ENCODE measurements around the gene PDPR.
"Not testable (repeated sequence)": the region's sequence is repeated elsewhere in the genome, so short reads cannot be mapped to it uniquely, and the experiment has no call there.

PDPR gene

DNA sequence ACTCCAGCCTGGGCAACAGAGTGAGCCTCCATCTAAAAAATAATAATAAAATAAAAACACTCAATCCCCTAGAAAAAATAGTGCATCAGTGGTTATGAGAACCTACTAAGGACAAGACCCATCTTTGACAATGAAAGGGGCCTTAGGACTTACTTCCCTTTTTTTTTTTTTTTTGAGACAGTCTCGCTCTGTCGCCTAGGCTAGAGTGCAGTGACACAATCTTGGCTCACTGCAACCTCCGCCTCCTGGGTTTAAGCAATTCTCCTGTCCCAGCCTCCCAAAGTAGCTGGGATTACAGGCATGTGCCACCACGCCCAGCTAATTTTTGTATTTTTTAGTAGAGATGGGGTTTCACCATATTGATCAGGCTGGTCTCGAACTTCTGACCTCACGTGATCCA is 2.0 kb upstream of the PDPR start:
- H3K36me3 Mint-ChIP-seq (ENCODE audit: low read depth); DNase-seq; H3K27ac Mint-ChIP-seq; H3K4me3 Mint-ChIP-seq; ATAC-seq; H3K9me3 Mint-ChIP-seq; H3K27me3 Mint-ChIP-seq: not testable (repeated sequence)
- H3K4me1 Mint-ChIP-seq: peaks cover 14% of the 10 kb centered on the region

DNA sequence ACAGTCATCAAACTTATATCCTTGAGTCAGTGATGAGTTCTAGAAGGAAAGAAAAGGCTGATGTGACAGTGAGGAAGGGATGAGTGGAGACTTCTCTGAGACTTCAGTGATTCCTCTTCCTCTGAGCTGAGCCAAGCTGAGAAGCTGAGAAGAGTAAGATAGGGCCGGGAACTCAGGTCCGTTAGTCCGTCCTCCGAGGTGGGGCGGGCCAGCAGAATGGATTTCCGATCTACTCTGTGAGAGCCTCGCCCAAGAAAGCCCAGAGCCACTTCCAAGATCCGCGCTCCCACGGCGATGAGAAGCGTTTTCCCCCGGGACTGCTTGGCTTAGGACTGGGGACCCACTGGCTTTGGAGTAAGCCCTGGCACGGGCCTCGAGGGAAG is 542 bp upstream of the PDPR start:
- peak overlapping the region; percentile 92 for H3K4me3 Mint-ChIP-seq
- peak; percentile 10 for ATAC-seq
- not testable (repeated sequence) for DNase-seq; H3K36me3 Mint-ChIP-seq (ENCODE audit: low read depth); H3K27me3 Mint-ChIP-seq; H3K9me3 Mint-ChIP-seq
- peak overlapping the region; percentile 69 for H3K27ac Mint-ChIP-seq
- peaks cover 26% of the 10 kb centered on the region for H3K4me1 Mint-ChIP-seq

DNA sequence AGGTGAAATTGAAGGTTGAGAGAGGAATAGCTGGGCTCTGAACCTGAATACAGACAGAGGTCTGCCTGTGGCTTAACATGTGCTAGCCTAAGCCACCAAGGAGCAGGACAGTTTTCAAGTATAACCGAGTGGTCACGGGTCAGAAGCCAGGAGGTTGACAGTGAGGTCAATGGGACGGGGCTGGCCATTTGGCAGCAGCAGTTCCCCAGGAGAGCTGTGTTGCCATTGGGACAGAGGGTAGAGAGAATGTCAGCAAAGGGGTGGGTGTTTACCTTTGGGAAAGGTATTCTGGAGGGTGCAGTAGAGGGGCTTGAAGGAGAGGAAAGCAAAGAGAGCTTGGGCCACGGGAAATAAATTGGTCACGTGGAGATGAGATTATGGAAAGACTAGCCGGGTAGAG is 4.2 kb downstream of the PDPR start:
- not testable (repeated sequence) for ATAC-seq; DNase-seq; H3K9me3 Mint-ChIP-seq; H3K36me3 Mint-ChIP-seq (ENCODE audit: low read depth); H3K4me3 Mint-ChIP-seq; H3K27me3 Mint-ChIP-seq; H3K27ac Mint-ChIP-seq
- peaks cover 27% of the 10 kb centered on the region for H3K4me1 Mint-ChIP-seq

DNA sequence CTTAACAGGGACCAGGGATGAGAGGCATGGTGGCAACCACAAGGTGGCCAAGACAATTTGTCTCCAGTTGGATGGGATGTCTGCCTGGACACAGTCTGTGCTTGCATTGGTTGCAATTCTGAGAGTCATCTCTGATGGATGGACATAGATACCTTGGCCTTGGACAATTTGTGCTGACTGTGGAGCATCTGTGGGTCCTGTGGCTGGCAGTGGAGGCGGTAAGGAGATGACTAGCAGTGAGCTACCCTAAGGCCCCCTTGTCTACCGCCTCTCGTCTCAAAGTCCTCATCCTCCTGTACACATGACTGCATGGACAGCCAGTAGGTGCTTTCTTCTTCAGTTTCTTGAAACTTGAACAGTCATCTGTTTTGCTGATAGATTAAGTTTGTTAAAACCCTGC is 4.6 kb downstream of the PDPR start:
- H3K4me1 Mint-ChIP-seq: peaks cover 25% of the 10 kb centered on the region
- ATAC-seq, H3K9me3 Mint-ChIP-seq, DNase-seq, H3K27me3 Mint-ChIP-seq, H3K27ac Mint-ChIP-seq, H3K4me3 Mint-ChIP-seq: not testable (repeated sequence)
- H3K36me3 Mint-ChIP-seq (ENCODE audit: low read depth): peaks cover 13% of the 10 kb centered on the region

DNA sequence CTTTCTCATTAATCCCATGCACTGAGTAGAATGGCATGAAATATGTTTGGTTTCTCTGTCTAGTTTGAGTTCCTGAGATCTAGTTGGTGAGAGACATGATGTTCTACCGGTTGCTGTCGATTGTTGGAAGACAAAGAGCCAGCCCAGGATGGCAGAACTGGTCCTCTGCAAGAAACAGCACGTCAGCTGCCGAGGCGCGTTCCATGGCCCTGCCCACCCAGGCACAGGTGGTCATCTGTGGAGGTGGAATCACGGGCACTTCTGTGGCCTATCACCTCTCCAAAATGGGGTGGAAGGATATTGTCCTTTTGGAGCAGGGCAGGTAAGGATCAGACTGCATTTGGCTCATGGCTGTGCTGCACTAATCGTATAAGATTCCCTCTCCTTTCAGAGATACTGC is 6.3 kb downstream of the PDPR start:
- H3K27ac Mint-ChIP-seq, H3K9me3 Mint-ChIP-seq, H3K27me3 Mint-ChIP-seq, DNase-seq, ATAC-seq, H3K4me3 Mint-ChIP-seq: not testable (repeated sequence)
- Mint-ChIP-seq H3K36me3 (ENCODE audit: low read depth) (peaks cover 15% of the 10 kb centered on the region), H3K4me1 (peaks cover 20% of the 10 kb centered on the region)

DNA sequence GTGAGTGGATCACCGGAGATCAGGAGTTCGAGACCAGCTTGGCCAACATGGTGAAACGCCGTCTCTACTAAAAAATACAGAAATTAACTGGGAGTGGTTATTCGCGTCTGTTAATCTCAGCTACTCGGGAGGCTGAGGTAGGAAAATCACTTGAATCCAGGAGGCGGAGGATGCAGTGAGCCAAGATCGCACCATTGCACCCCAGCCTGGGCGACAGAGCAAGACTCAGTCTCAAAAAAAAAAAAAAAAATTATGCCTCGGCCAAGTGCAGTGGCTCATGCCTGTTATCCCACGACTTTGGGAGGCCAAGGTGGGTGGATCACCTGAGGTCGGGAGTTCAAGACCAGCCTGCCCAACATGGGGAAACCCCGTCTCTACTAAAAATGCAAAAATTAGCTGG is 9.7 kb downstream of the PDPR start:
- ATAC-seq, H3K4me1 Mint-ChIP-seq, H3K9me3 Mint-ChIP-seq, DNase-seq, H3K4me3 Mint-ChIP-seq, H3K27me3 Mint-ChIP-seq, H3K27ac Mint-ChIP-seq: not testable (repeated sequence)
- peaks cover 24% of the 10 kb centered on the region for H3K36me3 Mint-ChIP-seq (ENCODE audit: low read depth)

DNA sequence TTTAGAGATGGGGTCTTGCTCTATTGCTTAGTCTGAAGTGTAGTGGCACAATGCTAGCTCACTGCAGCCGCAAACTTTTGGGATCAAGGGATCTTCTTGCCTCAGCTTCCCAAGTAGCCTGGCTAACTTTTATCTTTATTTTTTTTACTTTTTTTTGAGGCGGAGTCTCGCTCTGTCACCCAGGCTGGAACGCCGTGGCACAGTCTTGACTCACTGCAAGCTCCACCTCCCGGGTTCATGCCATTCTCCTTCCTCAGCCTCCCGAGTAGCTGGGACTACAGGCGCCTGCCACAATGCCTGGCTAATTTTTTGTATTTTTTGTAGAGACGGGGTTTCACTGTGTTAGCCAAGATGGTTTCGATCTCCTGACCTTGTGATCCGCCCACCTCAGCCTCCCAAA is 12.1 kb downstream of the PDPR start:
- not testable (repeated sequence) for H3K27me3 Mint-ChIP-seq, H3K27ac Mint-ChIP-seq, H3K4me3 Mint-ChIP-seq, ATAC-seq, DNase-seq, H3K9me3 Mint-ChIP-seq, H3K4me1 Mint-ChIP-seq
- H3K36me3 Mint-ChIP-seq (ENCODE audit: low read depth): peaks cover 30% of the 10 kb centered on the region

DNA sequence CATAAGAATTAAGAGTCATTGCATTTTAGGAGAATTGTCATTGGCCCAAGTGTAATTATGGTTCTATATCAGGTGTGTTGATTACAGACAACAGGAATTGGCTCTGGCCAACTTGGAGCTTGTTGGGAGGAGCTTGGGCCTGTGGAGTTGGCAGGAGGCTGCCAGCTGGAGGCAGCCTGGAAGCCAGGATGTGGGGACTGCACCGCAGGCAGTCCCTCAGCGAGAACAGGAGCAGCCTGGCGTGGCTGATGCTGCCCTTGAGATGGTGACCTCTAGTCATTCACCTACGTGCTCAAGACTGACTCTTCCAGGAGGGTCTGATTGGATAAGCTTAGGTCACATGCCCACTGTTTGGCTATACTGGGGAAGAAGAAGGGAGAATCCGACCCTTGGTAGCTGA is 13.6 kb downstream of the PDPR start:
- H3K9me3 Mint-ChIP-seq, H3K27me3 Mint-ChIP-seq, H3K27ac Mint-ChIP-seq, H3K4me3 Mint-ChIP-seq, DNase-seq, ATAC-seq, H3K4me1 Mint-ChIP-seq: not testable (repeated sequence)
- peaks cover 29% of the 10 kb centered on the region for H3K36me3 Mint-ChIP-seq (ENCODE audit: low read depth)

DNA sequence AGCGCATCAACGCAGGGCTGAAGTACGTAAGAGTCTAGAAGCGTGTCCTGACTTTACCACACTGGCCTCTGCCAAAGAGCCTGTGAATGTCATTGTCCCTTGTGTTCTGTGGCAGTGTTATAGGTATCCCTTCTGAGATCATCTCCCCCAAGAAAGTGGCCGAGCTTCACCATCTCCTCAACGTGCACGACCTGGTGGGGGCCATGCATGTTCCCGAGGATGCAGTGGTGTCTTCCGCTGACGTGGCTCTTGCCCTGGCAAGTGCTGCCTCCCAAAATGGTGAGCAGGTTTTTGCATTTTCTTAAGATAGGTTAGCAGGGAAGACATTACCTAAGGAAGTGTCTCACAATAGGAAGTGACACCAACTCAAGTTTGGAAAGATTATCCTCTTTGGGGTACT is 14.7 kb downstream of the PDPR start:
- not testable (repeated sequence) for H3K27me3 Mint-ChIP-seq, H3K9me3 Mint-ChIP-seq, H3K4me3 Mint-ChIP-seq, DNase-seq, ATAC-seq, H3K27ac Mint-ChIP-seq, H3K4me1 Mint-ChIP-seq
- peaks cover 28% of the 10 kb centered on the region for H3K36me3 Mint-ChIP-seq (ENCODE audit: low read depth)

DNA sequence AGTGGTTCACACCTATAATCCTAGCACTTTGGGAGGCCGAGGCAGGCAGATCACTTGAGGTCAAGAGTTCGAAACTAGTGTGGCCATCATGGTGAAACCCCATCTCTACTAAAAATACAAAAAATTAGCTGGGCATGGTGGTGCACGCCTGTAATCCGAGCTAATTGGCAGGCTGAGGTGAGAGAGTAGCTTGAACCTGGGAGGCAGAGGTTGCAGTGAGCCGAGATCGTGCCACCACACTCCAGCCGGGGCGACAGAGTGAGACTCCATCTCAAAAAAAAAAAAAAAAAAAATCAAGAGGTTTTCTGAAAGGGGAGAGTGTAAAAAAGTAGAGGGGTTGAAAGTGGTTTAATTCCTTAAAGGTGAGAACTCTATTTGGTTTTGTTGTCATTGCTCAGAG is 21.7 kb downstream of the PDPR start:
- DNase-seq, H3K4me3 Mint-ChIP-seq, H3K9me3 Mint-ChIP-seq, H3K27ac Mint-ChIP-seq, H3K4me1 Mint-ChIP-seq, H3K27me3 Mint-ChIP-seq, ATAC-seq: not testable (repeated sequence)
- H3K36me3 Mint-ChIP-seq (ENCODE audit: low read depth): peaks cover 28% of the 10 kb centered on the region

DNA sequence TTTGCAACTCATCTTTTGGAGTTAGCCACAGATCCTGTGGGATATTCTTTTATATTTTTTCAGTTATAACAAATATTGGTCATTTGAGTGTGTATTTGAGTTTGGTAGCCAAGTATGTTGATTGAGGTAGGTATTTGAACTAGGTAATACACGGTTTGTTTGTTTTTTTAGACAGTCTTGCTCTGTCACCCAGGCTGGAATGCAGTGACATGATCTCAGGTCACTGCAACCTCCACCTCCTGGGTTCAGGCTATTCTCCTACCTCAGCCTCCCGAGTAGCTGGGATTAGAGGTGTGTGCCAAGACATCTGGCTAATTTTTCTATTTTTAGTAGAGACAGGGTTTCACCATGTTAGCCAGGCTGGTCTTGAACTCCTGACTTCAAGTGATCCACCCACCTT is 22.5 kb downstream of the PDPR start:
- ATAC-seq, H3K4me1 Mint-ChIP-seq, DNase-seq, H3K27ac Mint-ChIP-seq, H3K4me3 Mint-ChIP-seq, H3K27me3 Mint-ChIP-seq, H3K9me3 Mint-ChIP-seq: not testable (repeated sequence)
- H3K36me3 Mint-ChIP-seq (ENCODE audit: low read depth): peaks cover 29% of the 10 kb centered on the region

DNA sequence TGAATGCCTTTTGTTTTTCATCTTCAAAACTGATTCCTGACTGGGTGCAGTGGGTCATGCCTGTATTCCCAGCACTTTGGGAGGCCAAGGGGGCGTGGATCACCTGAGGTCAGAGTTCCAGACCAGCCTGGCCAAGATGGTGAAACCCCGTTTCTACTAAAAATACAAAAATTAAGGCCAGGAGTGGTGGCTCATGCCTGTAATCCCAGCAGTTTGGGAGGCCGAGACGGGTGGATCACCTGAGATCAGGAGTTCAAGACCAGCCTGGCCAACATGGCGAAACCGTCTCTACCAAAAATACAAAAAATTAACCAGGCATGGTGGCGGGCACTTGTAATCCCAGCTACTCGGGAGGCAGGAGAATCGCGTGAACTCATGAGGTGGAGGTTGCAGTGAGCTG is 28.6 kb downstream of the PDPR start:
- not testable (repeated sequence) for H3K27me3 Mint-ChIP-seq, H3K9me3 Mint-ChIP-seq, H3K27ac Mint-ChIP-seq, H3K4me1 Mint-ChIP-seq, DNase-seq, H3K4me3 Mint-ChIP-seq, ATAC-seq
- peaks cover 23% of the 10 kb centered on the region for H3K36me3 Mint-ChIP-seq (ENCODE audit: low read depth)

DNA sequence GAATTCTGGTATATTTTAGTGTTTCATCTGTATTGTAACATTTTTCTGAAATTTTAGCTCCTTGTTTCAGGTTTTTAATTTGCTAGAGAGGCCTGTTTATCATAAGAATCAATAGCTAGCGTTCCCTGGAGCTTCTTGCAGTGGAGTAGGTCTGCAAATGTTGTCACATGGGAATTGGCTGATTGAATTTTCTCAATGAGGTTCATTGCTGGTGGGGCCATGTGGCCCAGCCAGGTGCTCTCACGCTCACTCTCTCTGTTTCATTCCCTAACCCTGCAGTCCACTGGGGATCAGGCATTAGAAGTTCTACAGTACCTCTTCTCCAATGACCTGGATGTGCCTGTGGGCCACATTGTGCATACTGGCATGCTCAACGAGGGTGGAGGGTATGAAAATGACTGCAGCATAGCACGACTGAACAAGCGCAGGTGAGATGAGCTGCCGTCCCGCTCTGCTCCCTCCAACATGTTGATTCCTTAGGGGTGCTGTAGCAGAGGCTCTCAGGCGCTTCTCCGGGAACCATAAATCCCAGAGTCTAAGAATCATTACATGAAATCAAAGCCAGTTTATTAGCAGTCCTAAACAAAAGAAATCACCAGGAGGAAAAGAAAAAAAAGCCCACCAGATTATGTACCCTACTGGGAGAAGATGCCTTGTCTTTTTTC is 29.2 kb downstream of the PDPR start:
- not testable (repeated sequence) for H3K27ac Mint-ChIP-seq, ATAC-seq
- peaks cover 26% of the 10 kb centered on the region for H3K36me3 Mint-ChIP-seq (ENCODE audit: low read depth)

DNA sequence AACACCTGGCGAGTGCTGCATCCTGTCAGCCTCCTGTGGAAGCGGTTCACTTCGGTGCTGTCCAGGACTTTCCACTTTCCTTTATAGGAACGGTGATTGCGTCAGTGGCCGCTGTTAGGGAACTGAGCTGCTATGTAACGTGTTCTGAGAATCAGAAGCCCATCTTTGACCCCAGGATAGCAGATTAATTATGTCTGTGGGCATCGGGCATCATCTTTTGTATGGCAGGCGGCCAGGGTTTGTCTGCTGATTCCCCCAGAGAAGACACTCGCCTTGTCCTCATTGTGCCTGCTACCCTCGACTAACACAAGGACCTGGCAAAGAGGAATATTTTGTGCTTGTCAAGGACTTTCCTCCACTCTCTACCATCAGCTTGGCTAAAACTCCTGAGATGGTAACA is 33.7 kb downstream of the PDPR start:
- H3K4me1 Mint-ChIP-seq, H3K9me3 Mint-ChIP-seq, DNase-seq, H3K27ac Mint-ChIP-seq, H3K27me3 Mint-ChIP-seq, H3K4me3 Mint-ChIP-seq, ATAC-seq: not testable (repeated sequence)
- H3K36me3 Mint-ChIP-seq (ENCODE audit: low read depth): peaks cover 47% of the 10 kb centered on the region

More for the DNA sequence above, 29.2 kb downstream of the PDPR start:
- not testable (repeated sequence) for H3K4me3 Mint-ChIP-seq, H3K27me3 Mint-ChIP-seq, H3K9me3 Mint-ChIP-seq, H3K4me1 Mint-ChIP-seq, DNase-seq

DNA sequence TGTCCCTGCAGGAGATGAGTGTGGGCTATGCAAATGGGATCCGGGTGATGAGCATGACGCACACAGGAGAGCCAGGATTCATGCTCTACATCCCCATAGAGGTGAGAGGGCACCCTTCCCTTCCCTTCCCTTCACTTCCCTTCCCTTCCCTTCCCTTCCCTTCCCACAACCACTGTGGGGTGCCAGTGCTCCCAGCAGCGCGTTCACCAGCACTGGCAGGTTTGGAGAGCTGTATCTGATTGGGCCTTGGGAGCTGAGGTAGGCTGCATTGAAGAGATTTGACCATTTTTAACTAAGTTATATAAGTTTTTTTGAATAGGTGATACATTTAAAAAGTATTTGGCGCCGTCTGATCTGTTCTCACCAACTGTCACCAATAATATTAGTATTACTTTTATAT is 34.3 kb downstream of the PDPR start:
- peaks cover 48% of the 10 kb centered on the region for H3K36me3 Mint-ChIP-seq (ENCODE audit: low read depth)
- H3K27me3 Mint-ChIP-seq: not testable (repeated sequence)

DNA sequence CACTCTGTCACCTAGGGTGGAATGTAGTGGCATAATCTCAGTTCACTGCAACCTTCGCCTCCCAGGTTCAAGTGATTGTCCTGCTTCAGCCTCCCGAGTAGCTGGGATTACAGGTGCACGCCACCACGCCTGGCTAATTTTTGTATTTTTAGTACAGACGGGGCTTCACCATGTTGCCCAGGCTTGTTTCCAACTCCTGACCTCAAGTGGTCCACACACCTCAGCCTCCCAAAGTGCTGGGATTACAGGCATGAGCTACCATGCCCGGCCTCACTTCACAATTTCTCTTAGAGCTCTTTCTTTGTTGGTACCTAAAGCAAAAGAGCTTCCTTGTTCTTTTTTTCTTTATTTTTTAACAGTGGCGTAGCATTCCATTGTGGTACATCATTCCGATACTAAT is 35.2 kb downstream of the PDPR start:
- peaks cover 48% of the 10 kb centered on the region for H3K36me3 Mint-ChIP-seq (ENCODE audit: low read depth)
- not testable (repeated sequence) for H3K4me3 Mint-ChIP-seq, H3K27ac Mint-ChIP-seq, H3K9me3 Mint-ChIP-seq, ATAC-seq, H3K27me3 Mint-ChIP-seq, DNase-seq, H3K4me1 Mint-ChIP-seq

More for the DNA sequence above, 34.3 kb downstream of the PDPR start:
- ATAC-seq, H3K4me1 Mint-ChIP-seq, H3K4me3 Mint-ChIP-seq, DNase-seq, H3K27ac Mint-ChIP-seq, H3K9me3 Mint-ChIP-seq: not testable (repeated sequence)
